Neural cell (in vitro differentiated cells): ENCODE data around the gene KRTAP10-7. TPM values are rescaled to one million over a fixed set of nuclear protein-coding genes. Genes with fewer than 3 reads are reported as not detected.

ENCODE experiments used
- H2AFZ ChIP-seq: fragments of 200-600, 300-800 bp; sonication (generic), shearing (Covaris generic); 2 replicates; pipeline ENCODE4 v1.6.0; 2014; ENCODE audit warnings: low read depth, mild to moderate bottlenecking, antibody characterized with exemption, low read length, moderate library complexity
- H3F3A ChIP-seq: fragments of 200-600 bp; shearing (Covaris generic); 2 replicates; pipeline ENCODE4 v1.6.1; 2016; ENCODE audit warnings: mild to moderate bottlenecking, moderate library complexity, mixed read lengths, antibody characterized with exemption, low read length; ENCODE audit not compliant: insufficient read depth, poor library complexity, severe bottlenecking
- H3K27ac ChIP-seq: fragments of 200-600, 300-800 bp; sonication (generic), shearing (Covaris generic); 2 replicates; pipeline ENCODE4 v1.5.1; 2014; ENCODE audit warnings: mild to moderate bottlenecking, low read length, moderate library complexity
- H3K27me3 ChIP-seq: fragments of 300-800, 200-600 bp; sonication (generic), shearing (Covaris generic); 2 replicates; pipeline ENCODE4 v1.6.0; 2014; ENCODE audit warnings: mild to moderate bottlenecking, low read depth, low read length, moderate library complexity; ENCODE audit not compliant: insufficient read depth
- H3K36me3 ChIP-seq: fragments of 300-800, 200-600 bp; sonication (generic), shearing (Covaris generic); 2 replicates; pipeline ENCODE4 v1.5.1; 2014; ENCODE audit warnings: mild to moderate bottlenecking, antibody characterized with exemption, low read length, moderate library complexity; ENCODE audit not compliant: insufficient read depth
- H3K4me2 ChIP-seq: fragments of 300-800, 200-600 bp; sonication (generic), shearing (Covaris generic); 2 replicates; pipeline ENCODE4 v1.6.0; 2014; ENCODE audit warnings: mild to moderate bottlenecking, low read length
- H3K4me3 ChIP-seq: fragments of 300-800, 200-600 bp; sonication (generic), shearing (Covaris generic); 2 replicates; pipeline ENCODE4 v1.5.1; 2014; ENCODE audit warnings: mild to moderate bottlenecking, low read length, moderate library complexity
- H3K79me2 ChIP-seq: fragments of 200-600 bp; shearing (Covaris generic); replicated peaks from 2 replicates; pipeline ENCODE4 v1.6.0; 2014; ENCODE audit warnings: mild to moderate bottlenecking, low read length, moderate library complexity; ENCODE audit not compliant: insufficient read depth
- H3K9ac ChIP-seq: fragments of 300-800, 200-600 bp; sonication (generic), shearing (Covaris generic); 2 replicates; pipeline ENCODE4 v1.6.1; 2016; ENCODE audit warnings: mild to moderate bottlenecking, low read length, mixed read lengths
- H3K9me2 ChIP-seq: fragments of 200-600 bp; shearing (Covaris generic); 2 replicates; pipeline ENCODE4 v1.6.1; 2016; ENCODE audit warnings: mild to moderate bottlenecking, low read length, mixed read lengths; ENCODE audit not compliant: insufficient read depth
- H3K9me3 ChIP-seq: fragments of 200-600, 300-800 bp; sonication (generic), shearing (Covaris generic); 2 replicates; pipeline ENCODE4 v1.6.1; 2016; ENCODE audit warnings: mild to moderate bottlenecking, mixed run types, low read length, moderate library complexity, mixed read lengths
- H4K20me1 ChIP-seq: fragments of 200-600 bp; shearing (Covaris generic); 2 replicates; pipeline ENCODE4 v1.6.1; 2016; ENCODE audit warnings: mild to moderate bottlenecking, mixed run types; ENCODE audit not compliant: insufficient read depth
- EP300 ChIP-seq: fragments of 450-650 bp; conservative IDR thresholded peaks from 2 replicates; pipeline ENCODE4 v1.6.1; 2014; ENCODE audit warnings: antibody characterized with exemption, mild to moderate bottlenecking, moderate library complexity; ENCODE audit not compliant: poor library complexity, severe bottlenecking
- EZH2 ChIP-seq: fragments of 200-600, 300-800 bp; shearing (Covaris generic), sonication (generic); IDR thresholded peaks from 2 replicates; pipeline ENCODE4 v1.6.1; 2014; ENCODE audit warnings: antibody characterized with exemption, low read length, borderline replicate concordance, mild to moderate bottlenecking; ENCODE audit not compliant: insufficient read depth, poor library complexity, severe bottlenecking
- MXI1 ChIP-seq: fragments of 450-650 bp; conservative IDR thresholded peaks from 2 replicates; pipeline ENCODE4 v1.6.1; 2014; ENCODE audit warnings: antibody characterized with exemption, mild to moderate bottlenecking; ENCODE audit not compliant: poor library complexity, severe bottlenecking
- POLR2AphosphoS5 ChIP-seq: IDR thresholded peaks from 2 replicates; pipeline ENCODE4 v1.6.1; 2012
- RAD21 ChIP-seq: fragments of 450-650 bp; conservative IDR thresholded peaks from 2 replicates; pipeline ENCODE4 v1.6.1; 2014; ENCODE audit warnings: antibody characterized with exemption, mild to moderate bottlenecking, moderate library complexity
- SMC3 ChIP-seq: fragments of 450-650 bp; conservative IDR thresholded peaks from 2 replicates; pipeline ENCODE4 v1.6.1; 2014; ENCODE audit warnings: antibody characterized with exemption, mild to moderate bottlenecking, moderate library complexity; ENCODE audit not compliant: poor library complexity
- TAF1 ChIP-seq: IDR thresholded peaks from 2 replicates; pipeline ENCODE4 v1.6.1; 2012; ENCODE audit warnings: low read depth
- polyA plus RNA-seq: library from polyadenylated mRNA; depleted of rRNA; stranded (reverse); fragments of >200 nt; gene quantifications from 2 replicates; pipeline ENCODE4 v1.2.3, GENCODE V29; 2014
- TF ChIP-seq, protein P1 (sequence below): fragments of 450-650 bp; IDR thresholded peaks from 2 replicates; pipeline ENCODE4 v1.5.1; 2014; ENCODE audit warnings: antibody characterized with exemption, mild to moderate bottlenecking, moderate library complexity; ENCODE audit not compliant: poor library complexity, severe bottlenecking
- TF ChIP-seq, protein P2 (sequence below): IDR thresholded peaks from 2 replicates; pipeline ENCODE4 v1.6.1; 2012; ENCODE audit warnings: borderline replicate concordance

The KRTAP10-7 gene
- polyA plus RNA-seq, 1 donor from 2014 or later, result not detected

DNA sequence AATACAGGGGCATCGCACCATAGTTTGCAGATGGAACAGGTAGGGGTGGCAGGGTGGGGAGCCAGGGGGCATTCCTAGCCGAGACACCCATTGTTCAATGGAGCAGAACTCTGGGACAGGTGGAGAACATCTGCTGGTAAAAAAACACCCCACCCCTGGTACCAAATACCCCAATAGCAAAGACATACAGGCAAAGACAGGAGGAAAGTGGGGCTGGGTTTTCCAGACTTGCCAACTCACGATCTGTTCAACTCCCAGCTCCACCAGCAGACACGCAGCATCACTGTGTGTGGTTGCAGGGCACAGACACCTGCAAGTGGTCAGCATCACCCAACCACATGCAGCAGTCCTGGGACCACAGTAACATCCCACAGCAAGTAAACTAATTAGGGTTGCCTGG, 11.2 kb downstream of the KRTAP10-7 start:
- Histone ChIP-seq H3K9ac (no peak overlapping the region), H4K20me1 (no peaks in the 10 kb centered on the region), H3K4me3 (no peak overlapping the region), H3K79me2 (no peaks in the 10 kb centered on the region), H3K36me3 (no peaks in the 10 kb centered on the region), H3K27me3 (no peaks in the 10 kb centered on the region), H2AFZ (no peak overlapping the region), H3K27ac (no peak overlapping the region), H3K9me2 (no peaks in the 10 kb centered on the region), H3F3A (no peaks in the 10 kb centered on the region), H3K4me2 (no peak overlapping the region), H3K9me3 (no peaks in the 10 kb centered on the region)
- no peak for TF ChIP-seq TAF1
- no peak for TF ChIP-seq MXI1
- TF ChIP-seq POLR2AphosphoS5, result no peak
- TF ChIP-seq EP300, result no peak

DNA sequence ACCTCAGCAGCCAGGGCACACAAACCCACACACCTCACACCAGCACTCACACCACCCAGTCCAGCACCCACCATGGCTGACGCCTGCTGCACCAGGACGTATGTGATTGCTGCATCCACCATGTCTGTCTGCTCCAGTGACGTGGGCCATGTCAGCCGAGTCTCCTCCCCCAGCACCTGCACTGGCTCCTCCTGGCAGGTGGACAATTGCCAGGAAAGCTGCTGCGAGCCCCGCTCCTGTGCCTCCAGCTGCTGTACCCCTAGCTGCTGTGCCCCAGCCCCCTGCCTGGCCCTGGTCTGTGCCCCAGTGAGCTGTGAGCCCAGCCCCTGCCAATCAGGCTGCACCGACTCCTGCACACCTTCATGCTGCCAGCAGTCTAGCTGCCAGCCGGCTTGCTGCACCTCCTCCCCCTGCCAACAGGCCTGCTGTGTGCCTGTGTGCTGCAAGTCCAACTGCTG, 11.7 kb downstream of the KRTAP10-7 start, which contains the start of gene KRTAP10-8:
TSS of gene KRTAP10-8 (plus strand) at position 51 of the 458 bp plus-strand sequence. CDS start at position 73, 22 bp downstream.
- Histone ChIP-seq H3K9me2 (no peaks in the 10 kb centered on the region), H3K79me2 (no peaks in the 10 kb centered on the region), H3K27me3 (no peaks in the 10 kb centered on the region), H3K9ac (no peak within 1 kb of the TSS), H3K4me3 (no peak within 1 kb of the TSS), H3K27ac (no peak within 1 kb of the TSS), H3K4me2 (no peak within 1 kb of the TSS), H3K36me3 (no peaks in the 10 kb centered on the region), H3F3A (no peaks in the 10 kb centered on the region), H2AFZ (no peak within 1 kb of the TSS), H4K20me1 (no peaks in the 10 kb centered on the region), H3K9me3 (no peaks in the 10 kb centered on the region)
- TF ChIP-seq, protein P1, sequence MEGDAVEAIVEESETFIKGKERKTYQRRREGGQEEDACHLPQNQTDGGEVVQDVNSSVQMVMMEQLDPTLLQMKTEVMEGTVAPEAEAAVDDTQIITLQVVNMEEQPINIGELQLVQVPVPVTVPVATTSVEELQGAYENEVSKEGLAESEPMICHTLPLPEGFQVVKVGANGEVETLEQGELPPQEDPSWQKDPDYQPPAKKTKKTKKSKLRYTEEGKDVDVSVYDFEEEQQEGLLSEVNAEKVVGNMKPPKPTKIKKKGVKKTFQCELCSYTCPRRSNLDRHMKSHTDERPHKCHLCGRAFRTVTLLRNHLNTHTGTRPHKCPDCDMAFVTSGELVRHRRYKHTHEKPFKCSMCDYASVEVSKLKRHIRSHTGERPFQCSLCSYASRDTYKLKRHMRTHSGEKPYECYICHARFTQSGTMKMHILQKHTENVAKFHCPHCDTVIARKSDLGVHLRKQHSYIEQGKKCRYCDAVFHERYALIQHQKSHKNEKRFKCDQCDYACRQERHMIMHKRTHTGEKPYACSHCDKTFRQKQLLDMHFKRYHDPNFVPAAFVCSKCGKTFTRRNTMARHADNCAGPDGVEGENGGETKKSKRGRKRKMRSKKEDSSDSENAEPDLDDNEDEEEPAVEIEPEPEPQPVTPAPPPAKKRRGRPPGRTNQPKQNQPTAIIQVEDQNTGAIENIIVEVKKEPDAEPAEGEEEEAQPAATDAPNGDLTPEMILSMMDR, result no peak
- TF ChIP-seq SMC3, result no peak
- TF ChIP-seq RAD21, result no peak
- no peak for TF ChIP-seq MXI1
- no peak for TF ChIP-seq EP300
- no peak for TF ChIP-seq TAF1
- TF ChIP-seq POLR2AphosphoS5, result no peak
- TF ChIP-seq, protein P2, sequence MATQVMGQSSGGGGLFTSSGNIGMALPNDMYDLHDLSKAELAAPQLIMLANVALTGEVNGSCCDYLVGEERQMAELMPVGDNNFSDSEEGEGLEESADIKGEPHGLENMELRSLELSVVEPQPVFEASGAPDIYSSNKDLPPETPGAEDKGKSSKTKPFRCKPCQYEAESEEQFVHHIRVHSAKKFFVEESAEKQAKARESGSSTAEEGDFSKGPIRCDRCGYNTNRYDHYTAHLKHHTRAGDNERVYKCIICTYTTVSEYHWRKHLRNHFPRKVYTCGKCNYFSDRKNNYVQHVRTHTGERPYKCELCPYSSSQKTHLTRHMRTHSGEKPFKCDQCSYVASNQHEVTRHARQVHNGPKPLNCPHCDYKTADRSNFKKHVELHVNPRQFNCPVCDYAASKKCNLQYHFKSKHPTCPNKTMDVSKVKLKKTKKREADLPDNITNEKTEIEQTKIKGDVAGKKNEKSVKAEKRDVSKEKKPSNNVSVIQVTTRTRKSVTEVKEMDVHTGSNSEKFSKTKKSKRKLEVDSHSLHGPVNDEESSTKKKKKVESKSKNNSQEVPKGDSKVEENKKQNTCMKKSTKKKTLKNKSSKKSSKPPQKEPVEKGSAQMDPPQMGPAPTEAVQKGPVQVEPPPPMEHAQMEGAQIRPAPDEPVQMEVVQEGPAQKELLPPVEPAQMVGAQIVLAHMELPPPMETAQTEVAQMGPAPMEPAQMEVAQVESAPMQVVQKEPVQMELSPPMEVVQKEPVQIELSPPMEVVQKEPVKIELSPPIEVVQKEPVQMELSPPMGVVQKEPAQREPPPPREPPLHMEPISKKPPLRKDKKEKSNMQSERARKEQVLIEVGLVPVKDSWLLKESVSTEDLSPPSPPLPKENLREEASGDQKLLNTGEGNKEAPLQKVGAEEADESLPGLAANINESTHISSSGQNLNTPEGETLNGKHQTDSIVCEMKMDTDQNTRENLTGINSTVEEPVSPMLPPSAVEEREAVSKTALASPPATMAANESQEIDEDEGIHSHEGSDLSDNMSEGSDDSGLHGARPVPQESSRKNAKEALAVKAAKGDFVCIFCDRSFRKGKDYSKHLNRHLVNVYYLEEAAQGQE, result no peak
- TF ChIP-seq EZH2, result no peak
